Activated CD4-positive, alpha-beta T cell treated with anti-CD3 and anti-CD28 coated beads for 4 hours (primary cell): ENCODE data around the gene SERPINA10.
"Not testable (repeated sequence)": the region's sequence is repeated elsewhere in the genome, so short reads cannot be mapped to it uniquely, and the experiment has no call there.

ENCODE experiments used
- DNase-seq, 2 donors: peaks; one replicate each; pipeline ENCODE4 v3.0.0-alpha.2; 2020

Gene SERPINA10

GRCh38 chr14:94278731-94279130 is 14.3 kb downstream of the SERPINA10 start:
- no peak for DNase-seq

GRCh38 chr14:94276898-94277561 is 16.0 kb downstream of the SERPINA10 start:
- not testable (repeated sequence) for DNase-seq

GRCh38 chr14:94269156-94269555 is 23.9 kb downstream of the SERPINA10 start:
- DNase-seq: no peak

GRCh38 chr14:94268582-94268981 is 24.5 kb downstream of the SERPINA10 start:
- DNase-seq: not testable (repeated sequence)

- no peak for DNase-seq
Observed at GRCh38 chr14:94267352-94267751, 25.7 kb downstream of the SERPINA10 start.

GRCh38 chr14:94264195-94264594 is 28.9 kb downstream of the SERPINA10 start:
- not testable (repeated sequence) for DNase-seq

- DNase-seq: no peak
Observed at GRCh38 chr14:94244182-94244581, 48.9 kb downstream of the SERPINA10 start.

GRCh38 chr14:94239406-94239805 is 53.7 kb downstream of the SERPINA10 start:
- no peak for DNase-seq

GRCh38 chr14:94237983-94238382 is 55.1 kb downstream of the SERPINA10 start:
- no peak for DNase-seq

- DNase-seq: no peak
Observed at GRCh38 chr14:94237046-94237445, 56.0 kb downstream of the SERPINA10 start.
